ENCODE results near the gene ERN2. TPM values are rescaled to one million over a fixed set of nuclear protein-coding genes. Genes with fewer than 3 reads are reported as not detected.
"Not testable (repeated sequence)": the region's sequence is repeated elsewhere in the genome, so short reads cannot be mapped to it uniquely, and the experiment has no call there.

Gene ERN2
- total RNA-seq, 1 donor from 2014 or later, result not detected

DNA sequence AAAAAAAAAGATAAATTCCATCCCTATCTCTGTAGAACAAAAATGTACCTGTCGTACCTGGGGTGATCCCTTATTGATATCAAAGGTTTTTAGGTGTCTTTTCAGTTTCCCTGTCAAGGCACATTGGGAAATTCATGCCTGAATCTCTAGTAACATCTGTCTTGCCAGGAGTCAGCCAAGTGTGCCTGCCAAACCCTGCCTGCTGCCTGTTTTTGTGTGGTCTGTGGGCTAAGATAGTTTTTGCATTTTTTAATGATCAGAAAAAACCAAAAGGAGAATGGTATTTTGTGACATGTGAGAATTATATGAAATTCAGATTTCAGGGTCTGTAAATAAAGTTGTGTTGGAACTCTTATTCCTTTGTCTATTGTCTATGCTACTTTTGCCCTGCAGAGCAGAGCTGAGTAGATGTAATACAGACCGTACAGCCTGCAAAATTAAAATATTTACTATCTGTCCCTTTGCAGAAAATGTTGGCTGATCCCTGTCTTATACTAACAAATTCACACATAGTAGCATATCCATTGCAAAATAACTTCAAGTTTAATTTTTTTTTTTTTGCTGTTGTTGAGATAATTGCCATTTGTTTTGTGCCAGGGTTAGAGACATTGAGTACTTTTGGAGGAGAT lies 28.8 kb upstream of the ERN2 start:
- ChIA-PET POLR2A (no interaction called here), CTCF (no interaction called here)
- ATAC-seq (ENCODE audit: low read depth), result no peak
- Mint-ChIP-seq H3K4me1 (no peaks in the 10 kb centered on the region), H3K9me3 (peaks cover 6% of the 10 kb centered on the region), H3K27me3 (peaks cover 44% of the 10 kb centered on the region), H3K27ac (no peak overlapping the region), H3K36me3 (ENCODE audit: low read depth) (no peaks in the 10 kb centered on the region), H3K4me3 (no peak overlapping the region)
- TF ChIP-seq, protein P1, sequence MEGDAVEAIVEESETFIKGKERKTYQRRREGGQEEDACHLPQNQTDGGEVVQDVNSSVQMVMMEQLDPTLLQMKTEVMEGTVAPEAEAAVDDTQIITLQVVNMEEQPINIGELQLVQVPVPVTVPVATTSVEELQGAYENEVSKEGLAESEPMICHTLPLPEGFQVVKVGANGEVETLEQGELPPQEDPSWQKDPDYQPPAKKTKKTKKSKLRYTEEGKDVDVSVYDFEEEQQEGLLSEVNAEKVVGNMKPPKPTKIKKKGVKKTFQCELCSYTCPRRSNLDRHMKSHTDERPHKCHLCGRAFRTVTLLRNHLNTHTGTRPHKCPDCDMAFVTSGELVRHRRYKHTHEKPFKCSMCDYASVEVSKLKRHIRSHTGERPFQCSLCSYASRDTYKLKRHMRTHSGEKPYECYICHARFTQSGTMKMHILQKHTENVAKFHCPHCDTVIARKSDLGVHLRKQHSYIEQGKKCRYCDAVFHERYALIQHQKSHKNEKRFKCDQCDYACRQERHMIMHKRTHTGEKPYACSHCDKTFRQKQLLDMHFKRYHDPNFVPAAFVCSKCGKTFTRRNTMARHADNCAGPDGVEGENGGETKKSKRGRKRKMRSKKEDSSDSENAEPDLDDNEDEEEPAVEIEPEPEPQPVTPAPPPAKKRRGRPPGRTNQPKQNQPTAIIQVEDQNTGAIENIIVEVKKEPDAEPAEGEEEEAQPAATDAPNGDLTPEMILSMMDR (IDR thresholded peaks at IDR 0.05), result no peak
- intact Hi-C loops (cut with micrococcal nuclease), result no loop called here
- no peak for DNase-seq

DNA sequence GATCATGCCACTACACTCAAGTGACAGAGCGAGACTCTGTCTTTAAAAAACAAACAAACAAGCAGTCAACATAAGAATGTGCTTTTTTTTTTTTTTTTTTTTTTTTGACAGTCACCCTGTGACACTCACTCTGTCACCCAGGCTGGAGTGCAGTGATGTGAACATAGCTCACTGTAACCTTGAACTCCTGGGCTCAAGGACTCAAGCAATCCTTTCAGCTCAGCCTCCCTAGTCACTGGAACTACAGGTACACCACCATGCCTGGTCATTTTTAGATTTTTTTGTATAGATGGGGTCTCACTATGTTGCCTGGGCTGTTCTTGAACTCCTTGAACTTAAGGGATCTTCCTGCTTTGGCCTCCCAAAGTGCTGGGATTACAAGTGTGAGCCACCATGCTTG lies 26.5 kb upstream of the ERN2 start:
- intact Hi-C loops (cut with micrococcal nuclease), result no loop called here
- CTCF ChIA-PET, result no interaction called here

DNA sequence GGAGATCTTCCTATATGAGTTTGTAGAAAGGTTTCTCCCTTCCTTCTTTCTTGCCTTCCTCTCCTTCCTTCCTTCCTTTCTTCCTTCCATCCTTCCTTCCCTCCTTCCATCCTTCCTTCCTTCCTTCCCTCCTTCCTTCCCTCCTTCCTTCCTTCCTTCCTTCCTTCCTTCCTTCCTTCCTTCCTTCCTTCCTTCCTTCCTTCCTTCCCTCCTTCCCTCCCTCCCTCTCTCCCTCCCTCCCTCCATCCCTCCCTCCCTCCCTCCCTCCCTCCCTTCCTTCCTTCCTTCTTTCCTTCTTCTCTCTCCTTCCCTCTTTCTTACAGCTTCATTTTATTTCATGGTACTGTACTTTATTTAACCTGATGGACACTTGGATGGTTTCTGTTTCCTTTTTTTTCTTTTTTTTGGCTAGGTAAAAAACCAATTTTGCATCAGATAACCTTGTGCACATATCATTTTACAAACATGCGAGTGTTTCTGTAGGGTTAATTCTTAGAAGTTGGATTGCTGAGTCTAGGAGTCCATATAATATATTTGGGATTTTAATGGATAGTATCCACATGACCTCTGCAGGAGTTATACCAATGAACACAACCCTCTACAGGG lies 24.5 kb upstream of the ERN2 start:
- H3K9me3 Mint-ChIP-seq; H3K27ac Mint-ChIP-seq; H3K4me3 Mint-ChIP-seq; H3K27me3 Mint-ChIP-seq; DNase-seq; ATAC-seq (ENCODE audit: low read depth); H3K4me1 Mint-ChIP-seq; intact Hi-C loops (cut with micrococcal nuclease); H3K36me3 Mint-ChIP-seq (ENCODE audit: low read depth): not testable (repeated sequence)
- ChIA-PET CTCF (interaction anchor here (0.8 kb wide), 1 partner anchor 515 kb away, joined by 3 read pairs; no protein-coding TSS in a partner anchor), POLR2A (interaction anchor here (0.7 kb wide), 1 partner anchor 70 kb away, joined by 7 read pairs; no protein-coding TSS in a partner anchor)

More for the DNA sequence above, 26.5 kb upstream of the ERN2 start:
- no peak overlapping the region for H3K4me3 Mint-ChIP-seq
- no peaks in the 10 kb centered on the region for H3K9me3 Mint-ChIP-seq
- peaks cover 6% of the 10 kb centered on the region for H3K4me1 Mint-ChIP-seq
- H3K27me3 Mint-ChIP-seq, result peaks cover 28% of the 10 kb centered on the region
- ATAC-seq (ENCODE audit: low read depth) (no peak), DNase-seq (no peak)
- H3K36me3 Mint-ChIP-seq (ENCODE audit: low read depth), result no peaks in the 10 kb centered on the region
- TF ChIP-seq, protein P1 (IDR thresholded peaks at IDR 0.05), result no peak
- POLR2A ChIA-PET, result no interaction called here
- H3K27ac Mint-ChIP-seq, result no peak overlapping the region

DNA sequence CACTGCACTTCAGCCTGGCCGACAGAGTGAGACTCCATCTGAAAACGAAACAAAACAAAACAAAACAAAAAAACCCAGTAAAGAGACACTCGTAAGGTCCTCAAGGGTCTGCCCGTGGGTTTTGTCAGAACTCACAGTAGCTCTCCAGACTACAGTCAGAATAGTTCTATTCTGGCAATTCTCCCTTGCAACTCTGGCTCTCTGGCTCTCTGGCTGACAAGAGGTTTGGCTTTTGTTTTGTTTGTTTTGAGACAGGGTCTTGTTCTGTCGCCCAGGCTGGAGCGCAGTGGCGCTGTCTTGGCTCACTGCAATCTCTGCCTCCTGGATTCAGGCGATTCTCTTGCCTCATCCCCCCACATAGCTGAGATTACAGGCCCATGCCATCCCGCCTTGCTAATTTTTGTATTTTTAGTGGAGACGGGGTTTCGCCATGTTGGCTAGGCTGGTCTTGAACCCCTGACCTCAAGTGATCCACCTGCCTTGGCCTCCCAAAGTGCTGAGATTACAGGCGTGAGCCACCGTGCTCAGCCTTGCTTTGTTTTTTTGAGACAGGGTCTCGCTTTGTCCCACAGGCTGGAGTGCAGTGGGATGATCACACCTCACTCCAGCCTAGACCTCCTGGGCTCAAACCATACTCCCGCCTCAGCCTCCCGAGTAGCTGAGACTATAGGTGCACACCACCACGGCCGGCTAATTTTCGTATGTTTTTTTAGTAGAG lies 21.3 kb upstream of the ERN2 start:
- H3K27me3 Mint-ChIP-seq, result peaks cover 6% of the 10 kb centered on the region
- POLR2A ChIA-PET, result no interaction called here
- intact Hi-C loops (cut with micrococcal nuclease), result no loop called here

DNA sequence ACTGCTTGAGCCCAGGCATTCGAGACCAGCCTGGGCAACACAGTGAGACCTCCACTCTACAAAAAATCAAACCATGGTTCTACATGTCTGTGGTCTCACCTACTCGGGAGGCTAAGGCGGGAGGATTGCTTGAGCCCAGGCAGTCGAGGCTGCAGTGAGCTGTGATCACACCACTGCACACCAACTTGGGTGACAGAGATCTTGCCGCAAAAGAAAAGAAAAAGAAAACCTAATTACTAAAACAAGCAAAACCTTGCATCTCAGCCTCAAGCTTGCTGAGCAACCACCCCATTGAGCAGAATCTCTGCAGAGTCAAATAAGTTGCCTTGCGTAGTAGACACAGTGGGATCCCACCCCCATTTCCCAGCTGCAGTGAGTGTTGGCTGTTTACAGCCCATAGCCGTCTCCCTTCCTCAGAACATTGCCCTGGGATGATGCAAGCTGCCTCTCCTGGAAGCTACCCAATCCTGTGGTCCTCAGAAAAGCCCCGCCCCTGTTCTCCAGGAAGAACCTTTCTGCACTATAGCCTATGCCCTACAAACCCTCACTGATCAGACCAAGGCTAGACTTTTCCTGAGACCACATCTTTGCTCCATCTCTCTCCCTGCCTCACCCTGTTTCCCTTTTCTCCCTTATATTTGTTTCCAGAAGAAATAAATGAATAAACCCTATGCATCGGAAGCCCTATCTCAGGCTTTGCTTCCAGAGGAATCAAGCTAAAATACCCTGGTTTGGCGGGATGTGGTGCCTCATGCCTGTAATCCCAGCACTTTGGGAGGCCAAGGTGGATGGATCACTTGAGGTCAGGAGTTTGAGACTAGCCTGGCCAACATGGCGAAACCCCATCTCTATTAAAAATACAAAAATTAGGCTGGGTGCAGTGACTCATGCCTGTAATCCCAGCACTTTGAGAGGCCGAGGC lies 16.7 kb upstream of the ERN2 start:
- DNase-seq, result no peak
- Mint-ChIP-seq H3K4me3 (no peak overlapping the region), H3K36me3 (ENCODE audit: low read depth) (no peaks in the 10 kb centered on the region), H3K9me3 (no peaks in the 10 kb centered on the region), H3K4me1 (peaks cover 3% of the 10 kb centered on the region), H3K27ac (no peak overlapping the region), H3K27me3 (peaks cover 11% of the 10 kb centered on the region)
- CTCF ChIA-PET, result interaction anchor here (1.9 kb wide), 1 partner anchor 523 kb away, joined by 5 read pairs; no protein-coding TSS in a partner anchor
- TF ChIP-seq, protein P1 (IDR thresholded peaks at IDR 0.05), result no peak
- intact Hi-C loops (cut with micrococcal nuclease), result loop anchor here (10.0 kb wide), 1 partner anchor 85 kb away; the partner anchor contains the start of genes DCTN5 and PALB2
- POLR2A ChIA-PET, result no interaction called here
- ATAC-seq (ENCODE audit: low read depth), result no peak

More for the DNA sequence above, 21.3 kb upstream of the ERN2 start:
- no peaks in the 10 kb centered on the region for H3K9me3 Mint-ChIP-seq
- no peak overlapping the region for H3K27ac Mint-ChIP-seq
- DNase-seq, result no peak
- CTCF ChIA-PET, result interaction anchor here (0.7 to 2.1 kb wide), 4 partner anchors 302 to 519 kb away, joined by 3 to 18 read pairs (median 7); no protein-coding TSS in a partner anchor
- TF ChIP-seq, protein P1 (IDR thresholded peaks at IDR 0.05), result no peak
- no peaks in the 10 kb centered on the region for H3K36me3 Mint-ChIP-seq (ENCODE audit: low read depth)
- peaks cover 6% of the 10 kb centered on the region for H3K4me1 Mint-ChIP-seq
- no peak overlapping the region for H3K4me3 Mint-ChIP-seq
- no peak for ATAC-seq (ENCODE audit: low read depth)
